Activated CD4-positive, alpha-beta T cell treated with anti-CD3 and anti-CD28 coated beads for 36 hours (primary cell): ENCODE data around the gene USP44. TPM values are rescaled to one million over a fixed set of nuclear protein-coding genes. Genes with fewer than 3 reads are reported as not detected.

Experiments used
- ATAC-seq: fragments of 200-7000 bp; cut with Tn5 transposase; one replicate; pipeline ENCODE4 v1.10.0; 2021; ENCODE audit warnings: mild to moderate bottlenecking, moderate library complexity
- CTCF ChIA-PET: fragments of 350-600 bp; sonication (Branson Sonifier 250); formaldehyde crosslinking; loops from one replicate; lab custom pipeline; 2021; ENCODE audit warnings: antibody characterized with exemption; lab: Charles Lee
- POLR2A ChIA-PET: fragments of 350-600 bp; sonication (Branson Sonifier 250); formaldehyde crosslinking; loops from one replicate; lab custom pipeline; 2021; ENCODE audit warnings: antibody characterized with exemption, inconsistent platforms; lab: Charles Lee
- DNase-seq: peaks from one replicate; pipeline ENCODE4 v3.0.0-alpha.2; 2020
- H3K27ac Mint-ChIP-seq: one replicate; pipeline ENCODE4 v1.8.0; 2021; ENCODE audit warnings: mixed read lengths
- H3K27me3 Mint-ChIP-seq: one replicate; pipeline ENCODE4 v1.8.0; 2021; ENCODE audit warnings: mixed read lengths
- H3K36me3 Mint-ChIP-seq: one replicate; pipeline ENCODE4 v1.8.0; 2021; ENCODE audit warnings: low read depth, mixed read lengths
- H3K4me1 Mint-ChIP-seq: one replicate; pipeline ENCODE4 v1.8.0; 2021; ENCODE audit warnings: mixed read lengths
- H3K4me3 Mint-ChIP-seq: one replicate; pipeline ENCODE4 v1.8.0; 2021; ENCODE audit warnings: mild to moderate bottlenecking, moderate library complexity, mixed read lengths
- H3K9me3 Mint-ChIP-seq: one replicate; pipeline ENCODE4 v1.8.0; 2021; ENCODE audit warnings: low read depth, mixed read lengths
- intact Hi-C, 2 experiments: fragments of 100-400 bp; cut with DNase I in 1 of 2; cut with micrococcal nuclease in 1 of 2; formaldehyde crosslinking; loops; one replicate each; pipeline versions ENCODE4 v1.14.2 to v1.15.1; 2022 to 2024; cut with DNase I, micrococcal nuclease
- total RNA-seq, 2 experiments: library from RNA; stranded (reverse); gene quantifications; one replicate each; pipeline ENCODE4 v1.2.3, GENCODE V29; 2021

Gene USP44
- total RNA-seq, 2 experiments from 2014 or later: 4.1 to 5.3 TPM

DNA sequence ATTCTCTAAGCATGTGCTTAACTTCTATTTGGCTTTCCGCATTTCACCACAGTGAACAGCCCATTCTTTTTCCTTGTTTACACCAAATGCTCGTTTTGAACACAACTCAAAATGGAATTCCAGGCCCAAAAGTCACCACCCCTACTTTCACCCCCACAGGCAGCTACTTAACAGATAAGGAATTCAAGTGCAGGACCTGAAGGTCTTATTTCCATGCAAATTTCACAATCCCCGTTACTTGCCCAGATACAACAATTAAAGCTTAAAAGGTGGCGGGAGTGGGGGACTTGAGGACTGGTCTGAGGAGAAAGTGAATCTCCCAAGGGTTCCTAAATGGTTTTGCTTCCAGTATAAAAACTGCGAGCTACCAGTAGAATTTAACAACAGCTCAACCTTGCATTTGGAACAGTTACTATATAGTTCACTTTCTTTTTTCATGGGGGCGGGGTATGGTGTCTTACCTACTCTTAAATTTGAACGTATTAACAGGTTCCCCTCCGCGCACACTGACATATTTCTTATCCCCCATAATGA is 3.7 kb downstream of the USP44 start:
- ATAC-seq (peak; percentile 14), DNase-seq (no peak)
- peak overlapping the region; percentile 84 for H3K4me3 Mint-ChIP-seq
- H3K27ac Mint-ChIP-seq: peak overlapping the region; percentile 80
- ChIA-PET POLR2A (interaction anchor here (0.6 to 0.9 kb wide), 3 partner anchors 11 to 504 kb away, joined by 3 to 4 read pairs (median 3); no protein-coding TSS in a partner anchor), CTCF (interaction anchor here (1.0 to 1.2 kb wide), 2 partner anchors 11 to 13 kb away, joined by 5 to 8 read pairs; no protein-coding TSS in a partner anchor)
- peaks cover 29% of the 10 kb centered on the region for H3K4me1 Mint-ChIP-seq
- intact Hi-C loops: loop anchor here in 1 of 2 experiments (1.0 kb wide), 3 partner anchors 73 to 330 kb away; partner anchors contain the start of genes FGD6, METAP2, SNRPF and VEZT
- H3K36me3 Mint-ChIP-seq: peaks cover 8% of the 10 kb centered on the region
- peaks cover 16% of the 10 kb centered on the region for H3K27me3 Mint-ChIP-seq
- peaks cover 6% of the 10 kb centered on the region for H3K9me3 Mint-ChIP-seq

DNA sequence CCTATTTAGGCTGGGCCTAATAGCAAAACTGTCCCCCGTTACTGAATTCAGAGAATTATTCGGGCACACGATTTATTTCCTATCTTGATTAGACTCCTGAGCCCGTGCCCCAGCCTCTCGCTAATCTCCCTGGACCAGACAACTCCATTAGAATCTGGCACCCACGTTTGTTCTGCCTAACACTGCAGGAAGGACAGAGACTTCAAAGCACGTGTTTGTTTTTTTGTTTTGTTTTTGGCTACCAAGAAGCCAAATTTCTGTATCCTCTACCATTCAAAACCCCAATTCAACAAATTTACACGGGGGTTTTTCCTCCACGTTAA is 4.8 kb downstream of the USP44 start:
- peaks cover 16% of the 10 kb centered on the region for H3K27me3 Mint-ChIP-seq
- CTCF ChIA-PET: interaction anchor here (1.0 kb wide), 1 partner anchor 12 kb away, joined by 8 read pairs; no protein-coding TSS in a partner anchor
- peaks cover 24% of the 10 kb centered on the region for H3K4me1 Mint-ChIP-seq
- DNase-seq (no peak), ATAC-seq (no peak)
- H3K27ac Mint-ChIP-seq: no peak overlapping the region
- intact Hi-C loops: no loop called here
- peaks cover 8% of the 10 kb centered on the region for H3K36me3 Mint-ChIP-seq
- H3K9me3 Mint-ChIP-seq: peaks cover 6% of the 10 kb centered on the region
- POLR2A ChIA-PET: no interaction called here
- H3K4me3 Mint-ChIP-seq: no peak overlapping the region

DNA sequence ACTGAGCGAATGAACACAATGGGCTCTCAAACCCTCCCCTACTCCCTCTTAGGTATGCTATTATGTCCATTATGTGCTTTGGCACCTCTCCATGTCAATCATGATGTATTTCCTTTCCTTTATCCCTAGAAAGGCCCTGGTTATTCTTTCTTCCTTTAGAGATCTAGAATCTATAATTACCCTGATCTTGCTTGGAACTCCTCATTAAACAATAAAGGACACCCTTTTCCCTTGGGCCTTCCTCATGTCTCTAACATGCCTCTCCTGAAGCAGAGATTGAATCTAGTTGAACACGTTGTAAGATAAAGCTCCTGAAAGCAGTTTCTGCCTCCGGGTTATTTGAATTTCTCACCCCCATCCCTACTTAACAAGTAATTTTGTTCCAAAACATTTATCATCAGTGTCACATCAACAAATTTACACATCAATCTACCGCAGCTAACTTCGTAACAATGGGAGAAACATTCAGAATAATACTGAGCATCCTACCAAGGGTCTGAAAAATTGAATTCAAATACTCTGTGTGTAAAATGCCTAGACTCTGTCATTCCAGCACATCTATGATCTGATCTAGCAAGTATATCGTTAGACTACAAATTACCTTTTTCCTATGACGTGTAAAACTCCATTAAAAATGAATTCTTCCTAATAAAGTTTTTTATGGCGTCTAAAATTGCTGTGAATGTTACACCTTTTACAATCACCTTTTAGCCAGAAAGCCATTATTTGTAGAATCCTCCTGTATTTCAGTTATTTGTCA is 5.4 kb downstream of the USP44 start:
- H3K36me3 Mint-ChIP-seq: peaks cover 8% of the 10 kb centered on the region
- ATAC-seq (no peak), DNase-seq (no peak)
- H3K27ac Mint-ChIP-seq: no peak overlapping the region
- ChIA-PET POLR2A (no interaction called here), CTCF (no interaction called here)
- H3K4me1 Mint-ChIP-seq: peaks cover 19% of the 10 kb centered on the region
- H3K9me3 Mint-ChIP-seq: peaks cover 6% of the 10 kb centered on the region
- H3K4me3 Mint-ChIP-seq: no peak overlapping the region
- H3K27me3 Mint-ChIP-seq: peaks cover 13% of the 10 kb centered on the region
- intact Hi-C loops: no loop called here

DNA sequence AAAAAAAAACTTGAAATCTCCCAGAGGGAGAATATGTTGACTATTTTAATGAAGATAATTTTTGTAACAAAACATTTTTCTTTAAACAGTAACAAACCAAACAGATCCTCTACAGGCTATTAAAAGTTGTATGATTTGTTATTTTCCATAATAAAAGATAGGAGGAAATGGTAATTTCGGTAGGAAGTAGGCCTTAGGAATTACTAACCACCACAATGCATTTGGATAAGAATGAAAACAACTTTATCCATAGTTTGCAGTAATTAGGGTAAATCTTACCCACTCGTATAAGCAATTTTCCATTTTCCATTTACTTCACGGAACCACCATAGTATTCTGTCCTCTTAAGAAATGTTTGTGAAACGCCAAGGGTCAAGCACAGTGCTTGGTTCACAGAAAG is 6.0 kb downstream of the USP44 start:
- Mint-ChIP-seq H3K27ac (no peak overlapping the region), H3K9me3 (peaks cover 6% of the 10 kb centered on the region), H3K4me3 (no peak overlapping the region), H3K27me3 (peaks cover 13% of the 10 kb centered on the region), H3K36me3 (peaks cover 8% of the 10 kb centered on the region), H3K4me1 (peaks cover 19% of the 10 kb centered on the region)
- DNase-seq (no peak), ATAC-seq (no peak)
- CTCF ChIA-PET: interaction anchor here (0.9 to 2.2 kb wide), 3 partner anchors 8 to 467 kb away, joined by 3 to 23 read pairs (median 3); no protein-coding TSS in a partner anchor
- intact Hi-C loops: no loop called here
- POLR2A ChIA-PET: no interaction called here

DNA sequence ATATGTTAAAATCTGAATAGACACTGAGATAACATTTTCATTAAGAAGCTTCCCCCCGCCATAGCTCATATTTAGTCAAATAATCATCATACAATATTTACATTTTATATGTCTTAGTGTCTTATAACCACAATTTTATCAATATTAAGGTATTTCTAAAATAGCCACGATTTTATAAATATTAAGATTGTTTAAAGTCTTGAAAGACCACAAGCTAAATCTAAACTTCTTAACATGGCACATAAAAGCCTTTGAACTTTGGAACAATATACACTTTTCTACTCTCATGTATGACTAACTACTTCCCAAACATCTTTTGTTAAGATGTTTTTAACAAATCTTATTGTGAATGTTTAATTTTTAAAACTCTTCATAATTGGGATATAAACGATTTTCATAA is 6.5 kb downstream of the USP44 start:
- DNase-seq: no peak
- peaks cover 13% of the 10 kb centered on the region for H3K27me3 Mint-ChIP-seq
- ATAC-seq: no peak
- H3K27ac Mint-ChIP-seq: no peak overlapping the region
- no peak overlapping the region for H3K4me3 Mint-ChIP-seq
- intact Hi-C loops: no loop called here
- H3K4me1 Mint-ChIP-seq: peaks cover 19% of the 10 kb centered on the region
- peaks cover 8% of the 10 kb centered on the region for H3K36me3 Mint-ChIP-seq
- CTCF ChIA-PET: interaction anchor here (0.9 to 2.2 kb wide), 3 partner anchors 8 to 466 kb away, joined by 3 to 23 read pairs (median 3); no protein-coding TSS in a partner anchor
- peaks cover 6% of the 10 kb centered on the region for H3K9me3 Mint-ChIP-seq
- POLR2A ChIA-PET: no interaction called here

DNA sequence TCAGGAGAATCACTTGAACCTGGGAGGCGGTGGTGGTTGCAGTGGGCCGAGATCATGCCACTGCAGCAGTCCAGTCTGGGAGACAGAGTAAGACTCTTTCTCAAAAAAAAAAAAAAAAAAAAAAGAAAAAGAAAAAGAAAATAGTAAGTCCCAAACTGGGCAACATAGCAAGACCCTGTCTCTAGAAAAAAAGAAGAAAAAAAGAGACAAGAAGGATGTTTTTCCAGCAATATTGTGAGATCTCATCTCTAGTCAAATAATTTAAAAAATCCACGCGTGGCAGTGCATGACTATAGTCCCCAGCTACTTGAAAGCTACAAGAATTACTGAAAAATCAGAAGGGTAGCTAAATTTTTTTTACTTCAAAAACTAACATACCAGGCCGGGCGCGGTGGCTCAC is 8.0 kb downstream of the USP44 start:
- intact Hi-C loops: no loop called here
- no peak for DNase-seq
- H3K4me3 Mint-ChIP-seq: no peak overlapping the region
- ATAC-seq: no peak
- H3K36me3 Mint-ChIP-seq: no peaks in the 10 kb centered on the region
- POLR2A ChIA-PET: no interaction called here
- peaks cover 7% of the 10 kb centered on the region for H3K27me3 Mint-ChIP-seq
- H3K9me3 Mint-ChIP-seq: no peaks in the 10 kb centered on the region
- H3K27ac Mint-ChIP-seq: no peak overlapping the region
- CTCF ChIA-PET: interaction anchor here (2.2 kb wide), 1 partner anchor 9 kb away, joined by 23 read pairs; no protein-coding TSS in a partner anchor
- peaks cover 16% of the 10 kb centered on the region for H3K4me1 Mint-ChIP-seq

DNA sequence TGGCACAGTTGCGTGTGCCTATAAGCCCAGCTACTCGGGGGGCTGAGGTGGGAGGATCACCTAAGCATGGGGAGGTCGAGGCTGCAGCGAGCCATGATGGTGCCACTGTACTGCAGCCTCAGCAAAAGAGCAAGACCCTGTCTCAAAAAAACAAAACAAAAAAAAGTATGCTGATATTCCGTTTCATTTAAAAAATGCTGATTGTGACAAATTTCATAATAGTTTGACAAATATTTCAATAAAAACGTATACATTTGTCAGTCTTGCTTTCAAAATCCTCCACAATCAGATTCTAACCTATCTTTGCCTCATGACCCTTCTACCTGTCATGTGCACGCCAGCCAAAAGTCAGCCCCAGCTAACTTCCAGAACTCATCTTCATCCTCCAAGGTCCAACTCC is 9.8 kb downstream of the USP44 start:
- Mint-ChIP-seq H3K4me1 (peaks cover 6% of the 10 kb centered on the region), H3K27me3 (no peaks in the 10 kb centered on the region), H3K27ac (no peak overlapping the region), H3K36me3 (no peaks in the 10 kb centered on the region), H3K9me3 (no peaks in the 10 kb centered on the region), H3K4me3 (no peak overlapping the region)
- DNase-seq (no peak), ATAC-seq (no peak)
- intact Hi-C loops: no loop called here
- ChIA-PET CTCF (no interaction called here), POLR2A (interaction anchor here (0.6 to 0.7 kb wide), 2 partner anchors 8 to 165 kb away, joined by 3 to 4 read pairs; no protein-coding TSS in a partner anchor)

DNA sequence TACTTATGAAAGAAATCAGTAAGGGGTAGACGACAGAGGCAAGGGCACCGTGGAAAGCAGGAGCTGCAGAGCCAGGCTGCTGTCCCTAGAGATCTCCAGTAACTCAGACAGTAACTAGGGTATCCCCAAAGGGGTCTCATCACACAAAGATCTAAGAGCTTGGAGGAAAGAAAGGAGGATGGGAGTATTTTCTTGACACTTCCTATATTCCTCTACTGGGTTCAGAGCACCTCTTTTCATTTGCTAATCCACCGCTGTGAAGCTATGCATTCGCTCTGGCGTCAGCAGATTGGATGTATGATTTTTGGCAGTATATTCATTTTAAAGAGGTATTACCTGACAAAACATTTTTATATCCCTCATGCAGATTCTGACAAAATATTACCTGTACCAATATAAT is 12.6 kb downstream of the USP44 start:
- intact Hi-C loops: loop anchor here (10.0 kb wide), 1 partner anchor 204 kb away; no protein-coding TSS in a partner anchor
- H3K4me1 Mint-ChIP-seq: no peaks in the 10 kb centered on the region
- ChIA-PET POLR2A (no interaction called here), CTCF (interaction anchor here (0.5 to 2.5 kb wide), 5 partner anchors 14 to 421 kb away, joined by 3 to 7 read pairs (median 4); no protein-coding TSS in a partner anchor)
- H3K9me3 Mint-ChIP-seq: no peaks in the 10 kb centered on the region
- H3K27ac Mint-ChIP-seq: no peak overlapping the region
- ATAC-seq (no peak), DNase-seq (no peak)
- no peaks in the 10 kb centered on the region for H3K27me3 Mint-ChIP-seq
- H3K4me3 Mint-ChIP-seq: no peak overlapping the region
- no peaks in the 10 kb centered on the region for H3K36me3 Mint-ChIP-seq

DNA sequence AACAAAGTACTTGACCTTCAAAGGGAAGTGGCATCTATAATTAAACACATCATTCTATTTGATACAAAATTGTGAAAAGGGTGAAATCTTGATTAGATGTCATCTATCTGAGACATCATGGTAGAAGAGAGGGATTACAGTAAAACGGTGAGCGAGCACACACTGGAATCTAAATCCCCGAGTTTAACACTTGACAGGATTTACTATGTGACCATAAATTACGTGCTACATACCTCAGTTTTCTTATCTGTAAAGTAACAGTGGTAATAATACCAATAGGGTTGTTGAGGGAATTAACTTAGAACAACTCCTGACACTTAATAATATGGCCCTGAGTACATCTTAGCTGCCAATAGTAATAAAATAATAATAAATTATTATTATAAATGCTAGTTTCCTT is 13.3 kb downstream of the USP44 start:
- intact Hi-C loops: loop anchor here (10.0 kb wide), 1 partner anchor 203 kb away; no protein-coding TSS in a partner anchor
- Mint-ChIP-seq H3K36me3 (no peaks in the 10 kb centered on the region), H3K9me3 (no peaks in the 10 kb centered on the region), H3K4me1 (peaks cover 2% of the 10 kb centered on the region), H3K4me3 (no peak overlapping the region), H3K27me3 (no peaks in the 10 kb centered on the region), H3K27ac (no peak overlapping the region)
- DNase-seq (no peak), ATAC-seq (no peak)
- ChIA-PET POLR2A (no interaction called here), CTCF (interaction anchor here (0.5 to 2.5 kb wide), 4 partner anchors 14 to 420 kb away, joined by 3 to 7 read pairs (median 4); no protein-coding TSS in a partner anchor)

DNA sequence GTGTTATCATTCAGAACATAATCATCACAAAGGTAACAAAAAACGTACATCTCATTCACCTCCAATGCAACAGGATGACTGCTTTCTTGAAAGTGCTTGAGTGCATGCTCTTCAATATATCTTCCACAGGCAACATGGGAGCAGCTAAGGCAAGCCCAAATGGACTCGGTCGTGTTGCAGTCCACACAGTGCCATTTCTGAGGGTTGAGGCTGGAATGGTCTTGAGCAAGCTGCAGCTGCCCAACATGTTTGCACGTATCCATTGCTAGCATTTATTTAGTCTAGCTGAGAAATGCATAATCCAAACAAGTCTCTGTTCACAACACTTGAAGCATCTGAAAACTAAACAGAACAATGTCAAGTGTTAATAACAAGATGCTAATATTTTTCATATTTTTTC is 17.3 kb downstream of the USP44 start:
- ChIA-PET CTCF (interaction anchor here (0.5 to 5.7 kb wide), 37 partner anchors 8 to 673 kb away, joined by 3 to 57 read pairs (median 3); partner anchors contain the start of gene USP44), POLR2A (interaction anchor here (0.9 kb wide), 1 partner anchor 13 kb away, joined by 3 read pairs; no protein-coding TSS in a partner anchor)
- Mint-ChIP-seq H3K36me3 (no peaks in the 10 kb centered on the region), H3K4me3 (no peak overlapping the region), H3K27ac (no peak overlapping the region), H3K4me1 (peaks cover 6% of the 10 kb centered on the region), H3K9me3 (no peaks in the 10 kb centered on the region), H3K27me3 (no peaks in the 10 kb centered on the region)
- intact Hi-C loops: loop anchor here (1.0 to 10.0 kb wide), 4 partner anchors 199 to 932 kb away; partner anchors contain the start of genes FGD6 (in 1 of the 2) and VEZT (in 1 of the 2)
- ATAC-seq: no peak
- no peak for DNase-seq

DNA sequence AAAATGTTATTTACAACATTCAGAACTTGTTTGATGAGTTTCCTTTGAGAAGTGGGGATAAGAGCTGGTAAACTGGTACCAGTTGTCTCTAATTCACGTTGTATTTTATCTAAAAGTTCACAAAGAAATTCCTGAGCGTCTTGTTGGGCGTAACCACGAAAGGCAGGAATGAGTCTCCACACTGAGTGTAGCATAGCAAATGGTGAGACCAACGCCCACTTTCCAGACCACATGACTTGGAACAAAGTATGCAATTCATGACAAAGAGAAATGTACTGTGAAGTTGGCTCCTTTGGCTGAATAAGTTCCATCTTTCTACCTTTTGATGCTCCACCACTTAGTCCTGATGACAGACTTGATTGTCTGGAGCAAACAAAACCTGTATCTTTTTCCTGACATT is 18.4 kb downstream of the USP44 start:
- H3K27me3 Mint-ChIP-seq: no peaks in the 10 kb centered on the region
- H3K36me3 Mint-ChIP-seq: no peaks in the 10 kb centered on the region
- CTCF ChIA-PET: interaction anchor here (0.6 to 5.7 kb wide), 6 partner anchors 11 to 416 kb away, joined by 3 to 57 read pairs (median 5); no protein-coding TSS in a partner anchor
- ATAC-seq (peak; percentile 47), DNase-seq (peak; percentile 51)
- intact Hi-C loops: loop anchor here (5.0 to 10.0 kb wide), 3 partner anchors 198 to 931 kb away; partner anchors contain the start of genes FGD6 (in 1 of the 2) and VEZT (in 1 of the 2)
- POLR2A ChIA-PET: interaction anchor here (0.6 kb wide), 1 partner anchor 9 kb away, joined by 4 read pairs; no protein-coding TSS in a partner anchor
- H3K27ac Mint-ChIP-seq: no peak overlapping the region
- peaks cover 6% of the 10 kb centered on the region for H3K4me1 Mint-ChIP-seq
- H3K9me3 Mint-ChIP-seq: no peaks in the 10 kb centered on the region
- H3K4me3 Mint-ChIP-seq: no peak overlapping the region
